HG03135 (cell line): ENCODE measurements around the gene IFNGR1.

Experiments
- ATAC-seq: cut with Tn5 transposase; IDR thresholded peaks from one replicate; pipeline ENCODE4 v1.9.1; 2021; ENCODE audit warnings: mild to moderate bottlenecking, moderate library complexity; ENCODE audit not compliant: unreplicated experiment

Gene IFNGR1

DNA sequence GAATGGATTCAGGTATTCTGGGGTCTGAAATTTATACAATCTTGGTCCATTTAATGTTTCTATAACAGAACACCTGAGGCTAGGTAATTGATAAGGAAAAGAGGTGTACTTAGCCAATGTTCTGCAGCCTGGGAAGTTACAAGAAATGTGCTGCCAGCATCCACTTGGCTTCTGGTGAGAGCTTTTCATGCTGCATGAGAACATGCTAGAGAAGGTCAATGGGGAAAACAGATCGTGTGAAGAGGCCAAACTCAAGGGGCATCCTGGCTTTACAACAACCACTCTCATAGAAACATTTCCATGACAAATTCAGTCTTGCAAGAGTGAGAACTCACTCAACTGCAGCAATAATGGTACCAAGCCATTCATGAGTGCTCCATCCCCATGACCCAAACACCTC lies 62.5 kb downstream of the IFNGR1 start:
- ATAC-seq: no peak

DNA sequence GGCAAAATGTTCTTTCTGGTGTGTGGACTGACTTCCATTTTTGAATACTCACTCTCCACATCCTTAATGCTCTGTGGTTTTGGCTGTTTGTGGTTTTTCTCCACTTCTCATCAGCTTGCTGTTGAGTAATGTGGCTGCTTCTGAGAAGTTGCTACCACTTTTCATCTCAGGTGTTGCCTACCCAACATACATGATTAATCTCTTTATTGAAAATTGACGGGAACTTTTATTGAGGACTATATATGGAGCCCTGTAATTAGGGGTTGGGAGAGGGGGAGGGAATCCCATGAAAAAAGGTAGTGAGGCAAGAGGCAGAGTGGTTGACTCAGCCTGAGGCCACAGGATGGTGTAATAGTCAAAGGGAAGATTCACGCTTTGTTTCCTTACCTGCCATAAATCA lies 63.4 kb downstream of the IFNGR1 start:
- no peak for ATAC-seq

DNA sequence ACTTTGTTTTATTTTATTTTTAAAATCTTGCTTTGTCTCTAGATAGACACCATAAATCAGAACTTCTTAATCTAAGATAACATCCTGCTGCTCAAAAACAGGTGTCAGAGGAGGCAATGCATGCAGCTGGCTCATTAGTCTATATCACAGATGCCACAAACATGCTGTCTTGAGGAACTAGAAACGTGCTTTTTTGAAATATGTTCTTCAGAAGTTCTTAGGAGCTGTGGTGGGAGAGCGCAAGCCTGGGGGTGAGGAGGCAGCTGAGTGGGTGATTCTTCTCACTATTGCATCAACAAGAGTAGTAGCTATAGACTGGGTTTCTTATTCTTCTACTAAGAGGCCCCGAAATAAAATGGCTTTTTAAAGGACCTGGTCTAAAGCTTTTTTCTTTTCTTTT lies 69.1 kb downstream of the IFNGR1 start:
- ATAC-seq: no peak

DNA sequence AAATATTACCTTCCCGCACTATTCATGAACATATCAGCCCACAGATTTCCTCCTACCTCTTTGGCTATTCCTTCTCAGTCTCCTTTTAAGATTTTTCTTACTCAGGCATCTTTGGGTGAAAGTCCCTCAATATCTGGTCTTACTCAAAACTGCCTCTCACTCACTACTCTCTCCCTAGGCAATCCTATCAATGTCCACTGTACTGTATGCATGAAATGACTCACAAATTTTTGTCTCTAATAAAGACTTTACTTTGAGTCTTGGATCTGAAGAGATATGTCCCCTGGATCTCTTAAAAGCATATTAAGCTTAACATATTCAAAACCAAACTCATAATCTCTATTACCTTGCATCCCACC lies 70.2 kb downstream of the IFNGR1 start:
- ATAC-seq: no peak

DNA sequence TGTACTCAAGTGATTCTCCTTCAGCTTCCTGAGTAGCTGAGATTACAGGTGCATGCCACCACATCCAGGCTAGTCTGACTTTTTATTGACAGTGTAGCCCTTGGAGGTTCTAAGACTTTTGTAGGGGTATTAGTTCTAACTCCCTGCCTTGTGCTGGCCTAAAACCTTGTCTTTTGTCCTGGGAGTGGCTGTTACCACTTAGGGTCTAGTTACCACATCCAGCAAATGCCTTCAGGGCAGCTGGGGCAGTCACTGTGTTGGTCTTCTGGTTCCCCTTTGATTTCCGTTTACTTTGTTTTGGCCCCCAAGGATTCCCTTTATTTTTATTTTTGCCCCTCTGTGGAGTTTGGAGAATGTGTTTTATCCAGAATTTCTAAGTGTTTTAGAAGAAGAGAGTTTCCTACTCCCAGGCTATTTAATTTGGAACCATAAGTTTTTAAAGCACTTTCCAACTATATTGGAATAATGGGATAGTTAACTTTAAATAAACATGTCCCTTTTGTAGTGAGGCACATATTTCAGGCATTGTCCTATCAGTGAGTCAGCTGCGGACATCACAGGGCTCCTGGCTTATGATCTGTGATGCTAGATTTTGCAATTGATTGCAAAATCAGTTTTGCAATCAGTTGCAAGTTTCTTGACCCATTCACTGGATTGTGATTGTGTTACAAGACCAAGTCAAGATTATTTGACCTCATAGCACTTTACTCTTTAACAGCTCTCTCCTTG lies 70.7 kb downstream of the IFNGR1 start:
- no peak for ATAC-seq
